Lower lobe of right lung (tissue), 2 donors: ENCODE data around the gene KCNK16. TPM values are rescaled to one million over a fixed set of nuclear protein-coding genes. Genes with fewer than 3 reads are reported as not detected.

Source experiments
- ATAC-seq, 2 donors: fragments of 200-7000 bp; cut with Tn5 transposase; one replicate each; pipeline ENCODE4 v1.9.1; 2020 to 2022; ENCODE audit warnings: mild to moderate bottlenecking in 2 of 2, moderate library complexity in 2 of 2
- DNase-seq: peaks from one replicate; pipeline ENCODE4 v3.0.0-alpha.2; 2020
- H3K27ac ChIP-seq: fragments of 200-600 bp; one replicate; pipeline ENCODE4 v1.8.0; 2022
- H3K27me3 ChIP-seq: fragments of 200-600 bp; one replicate; pipeline ENCODE4 v1.8.0; 2022; ENCODE audit warnings: low read depth
- H3K36me3 ChIP-seq: fragments of 200-600 bp; one replicate; pipeline ENCODE4 v1.8.0; 2022; ENCODE audit warnings: mild to moderate bottlenecking
- H3K4me1 ChIP-seq: fragments of 200-600 bp; one replicate; pipeline ENCODE4 v1.8.0; 2022
- H3K4me3 ChIP-seq: fragments of 200-600 bp; one replicate; pipeline ENCODE4 v1.8.0; 2022; ENCODE audit warnings: mild to moderate bottlenecking
- H3K9me3 ChIP-seq: fragments of 200-600 bp; one replicate; pipeline ENCODE4 v1.8.0; 2022
- CTCF ChIP-seq: fragments of 200-600 bp; IDR thresholded peaks from one replicate; pipeline ENCODE4 v1.8.0; 2022; ENCODE audit warnings: antibody characterized with exemption, mild to moderate bottlenecking
- intact Hi-C: fragments of 100-400 bp; cut with DNase I; formaldehyde crosslinking; loops from one replicate; pipeline ENCODE4 v1.11.0; 2022
- total RNA-seq: library from RNA; stranded (reverse); fragmentation: NEBNext Ultra II Directional; extraction: Animal tissue kit (Norgen Biotek cat#: 25700); gene quantifications from one replicate; pipeline ENCODE4 v1.2.1, GENCODE V29; 2021
- donor health status: DM: no; HTN: yes; CAD: no; lungs with severe emphysema.

Gene KCNK16
- total RNA-seq, 1 donor from 2014 or later = not detected

GRCh38 chr6:39274471-39274870, 48.0 kb downstream of the KCNK16 start:
- intact Hi-C loops = no loop called here
- Histone ChIP-seq H3K36me3 (no peaks in the 10 kb centered on the region), H3K9me3 (no peaks in the 10 kb centered on the region), H3K27me3 (no peaks in the 10 kb centered on the region), H3K4me1 (no peaks in the 10 kb centered on the region), H3K4me3 (no peak overlapping the region), H3K27ac (no peak overlapping the region)
- DNase-seq (no peak), ATAC-seq (no peak)
- no peak for TF ChIP-seq CTCF

GRCh38 chr6:39273406-39273821, 49.1 kb downstream of the KCNK16 start:
- intact Hi-C loops = no loop called here
- H3K4me3 ChIP-seq = no peak overlapping the region
- no peaks in the 10 kb centered on the region for H3K4me1 ChIP-seq
- ATAC-seq (peak in 1 of 2 donors; percentile 60), DNase-seq (no peak)
- TF ChIP-seq CTCF = no peak
- H3K27me3 ChIP-seq = no peaks in the 10 kb centered on the region
- no peaks in the 10 kb centered on the region for H3K36me3 ChIP-seq
- H3K9me3 ChIP-seq = no peaks in the 10 kb centered on the region
- no peak overlapping the region for H3K27ac ChIP-seq

- DNase-seq (no peak), ATAC-seq (no peak)
- Histone ChIP-seq H3K4me3 (no peak overlapping the region), H3K27me3 (no peaks in the 10 kb centered on the region), H3K36me3 (no peaks in the 10 kb centered on the region), H3K27ac (no peak overlapping the region), H3K4me1 (no peaks in the 10 kb centered on the region), H3K9me3 (no peaks in the 10 kb centered on the region)
- intact Hi-C loops = no loop called here
- TF ChIP-seq CTCF = no peak
Observed at GRCh38 chr6:39269961-39270360, 52.5 kb downstream of the KCNK16 start.

- Histone ChIP-seq H3K27me3 (no peaks in the 10 kb centered on the region), H3K4me1 (peaks cover under 1% of the 10 kb centered on the region), H3K36me3 (no peaks in the 10 kb centered on the region), H3K9me3 (no peaks in the 10 kb centered on the region), H3K4me3 (no peak overlapping the region), H3K27ac (no peak overlapping the region)
- DNase-seq (no peak), ATAC-seq (no peak)
- intact Hi-C loops = no loop called here
- TF ChIP-seq CTCF = no peak
Observed at GRCh38 chr6:39268721-39269120, 53.8 kb downstream of the KCNK16 start.

- no peaks in the 10 kb centered on the region for H3K9me3 ChIP-seq
- H3K27ac ChIP-seq = no peak overlapping the region
- no peaks in the 10 kb centered on the region for H3K27me3 ChIP-seq
- DNase-seq (no peak), ATAC-seq (no peak)
- intact Hi-C loops = no loop called here
- peaks cover 6% of the 10 kb centered on the region for H3K4me1 ChIP-seq
- TF ChIP-seq CTCF = no peak
- no peaks in the 10 kb centered on the region for H3K36me3 ChIP-seq
- no peak overlapping the region for H3K4me3 ChIP-seq
Observed at GRCh38 chr6:39268171-39268570, 54.3 kb downstream of the KCNK16 start.
